ENCODE results near the gene ERC2. TPM values are rescaled to one million over a fixed set of nuclear protein-coding genes. Genes with fewer than 3 reads are reported as not detected.

The ERC2 gene
- total RNA-seq, 2 experiments from 2014 or later: not detected

DNA sequence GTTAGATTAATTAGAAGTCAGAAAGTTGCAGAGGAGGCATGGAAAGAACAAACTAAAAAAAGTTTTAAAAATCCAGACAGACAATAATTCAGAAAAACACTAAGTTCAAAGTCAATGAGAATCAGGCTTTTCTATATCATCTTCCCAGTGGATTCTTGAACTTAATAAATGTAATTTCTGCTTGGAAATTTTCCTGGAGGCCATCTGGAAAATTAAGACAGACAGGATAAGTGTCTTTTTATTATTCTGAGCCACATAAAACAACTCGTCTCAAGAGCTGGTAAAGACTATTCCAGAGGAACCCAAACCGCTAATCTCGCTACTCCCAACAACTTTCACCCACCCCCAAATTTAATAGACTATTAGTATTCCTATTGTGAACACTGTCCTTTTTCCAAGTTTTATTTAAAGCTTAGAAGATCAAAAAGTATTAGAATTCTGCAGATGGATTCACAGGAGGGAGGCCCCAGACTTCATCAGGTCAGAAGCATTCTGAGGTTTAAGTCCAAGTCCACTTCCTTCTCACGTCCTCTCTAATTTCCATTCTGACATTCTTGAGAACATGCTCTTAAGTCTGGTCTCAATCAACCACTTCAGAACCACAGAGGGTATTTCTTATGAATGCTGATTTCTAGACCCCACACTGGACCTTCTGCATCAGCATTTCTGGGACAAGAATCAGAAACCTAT is 61.3 kb downstream of the ERC2 start:
- no peak overlapping the region for H3K27ac ChIP-seq (ENCODE audit: low read depth, low read length, poor library complexity, severe bottlenecking)
- no peak for DNase-seq (ENCODE audit: low spot score)
- H3K9me2 ChIP-seq (ENCODE audit: insufficient read depth, low read length): no peaks in the 10 kb centered on the region
- intact Hi-C loops (cut with micrococcal nuclease; ENCODE audit: unreplicated experiment): no loop called here
- CTCF ChIA-PET (ENCODE audit: unreplicated experiment): no interaction called here
- H3K9me3 ChIP-seq (ENCODE audit: low read length): no peaks in the 10 kb centered on the region
- no peaks in the 10 kb centered on the region for H4K20me1 ChIP-seq (ENCODE audit: insufficient read depth, low read length)
- POLR2A ChIA-PET: interaction anchor here (0.5 kb wide), 1 partner anchor 13 kb away, joined by 3 read pairs; no protein-coding TSS in a partner anchor
- H3K4me3 ChIP-seq (ENCODE audit: low read depth, low read length, poor library complexity, severe bottlenecking): no peak overlapping the region
- BruUV-seq (replicated peaks): no TSS peak
- H2AFZ ChIP-seq (ENCODE audit: low read length): no peak overlapping the region
- TF ChIP-seq EZH2phosphoT487 (IDR thresholded peaks at IDR 0.05; ENCODE audit: borderline replicate concordance, low read depth, low read length): no peak
- TF ChIP-seq, protein P1, sequence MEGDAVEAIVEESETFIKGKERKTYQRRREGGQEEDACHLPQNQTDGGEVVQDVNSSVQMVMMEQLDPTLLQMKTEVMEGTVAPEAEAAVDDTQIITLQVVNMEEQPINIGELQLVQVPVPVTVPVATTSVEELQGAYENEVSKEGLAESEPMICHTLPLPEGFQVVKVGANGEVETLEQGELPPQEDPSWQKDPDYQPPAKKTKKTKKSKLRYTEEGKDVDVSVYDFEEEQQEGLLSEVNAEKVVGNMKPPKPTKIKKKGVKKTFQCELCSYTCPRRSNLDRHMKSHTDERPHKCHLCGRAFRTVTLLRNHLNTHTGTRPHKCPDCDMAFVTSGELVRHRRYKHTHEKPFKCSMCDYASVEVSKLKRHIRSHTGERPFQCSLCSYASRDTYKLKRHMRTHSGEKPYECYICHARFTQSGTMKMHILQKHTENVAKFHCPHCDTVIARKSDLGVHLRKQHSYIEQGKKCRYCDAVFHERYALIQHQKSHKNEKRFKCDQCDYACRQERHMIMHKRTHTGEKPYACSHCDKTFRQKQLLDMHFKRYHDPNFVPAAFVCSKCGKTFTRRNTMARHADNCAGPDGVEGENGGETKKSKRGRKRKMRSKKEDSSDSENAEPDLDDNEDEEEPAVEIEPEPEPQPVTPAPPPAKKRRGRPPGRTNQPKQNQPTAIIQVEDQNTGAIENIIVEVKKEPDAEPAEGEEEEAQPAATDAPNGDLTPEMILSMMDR (conservative IDR thresholded peaks at IDR 0.05; ENCODE audit: low read length): no peak
- no peaks in the 10 kb centered on the region for H3K4me1 ChIP-seq (ENCODE audit: insufficient read depth, low read length, poor library complexity, severe bottlenecking)
- no peaks in the 10 kb centered on the region for H3K36me3 ChIP-seq (ENCODE audit: insufficient read depth, low read length)
- no peak overlapping the region for H3K4me2 ChIP-seq (ENCODE audit: low read length)
- no peaks in the 10 kb centered on the region for H3K79me2 ChIP-seq (ENCODE audit: insufficient read depth, low read depth, low read length)

DNA sequence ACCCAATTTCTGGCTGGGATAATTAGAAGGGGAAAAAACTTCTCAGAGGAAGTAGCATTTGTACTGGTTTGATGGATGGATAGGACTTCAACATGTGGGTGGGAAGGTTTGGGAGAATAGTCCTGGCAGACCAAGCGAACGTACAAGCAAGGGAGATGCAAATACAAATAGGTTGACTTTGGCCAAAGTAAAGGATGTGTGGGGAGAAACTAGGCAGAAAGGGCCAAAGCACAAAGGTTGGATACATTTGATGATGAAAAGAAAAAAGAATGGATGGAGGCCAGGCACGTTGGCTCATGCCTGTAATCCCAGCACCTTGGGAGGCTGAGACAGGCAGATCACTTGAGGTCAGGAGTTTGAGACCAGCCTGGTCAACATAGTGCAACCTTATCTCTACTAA is 63.4 kb downstream of the ERC2 start:
- no peaks in the 10 kb centered on the region for H3K36me3 ChIP-seq (ENCODE audit: insufficient read depth, low read length)
- H3K4me1 ChIP-seq (ENCODE audit: insufficient read depth, low read length, poor library complexity, severe bottlenecking): no peaks in the 10 kb centered on the region
- intact Hi-C loops (cut with micrococcal nuclease; ENCODE audit: unreplicated experiment): no loop called here
- no TSS peak for BruUV-seq (replicated peaks)
- DNase-seq (ENCODE audit: low spot score): no peak
- no peaks in the 10 kb centered on the region for H3K79me2 ChIP-seq (ENCODE audit: insufficient read depth, low read depth, low read length)
- no peak overlapping the region for H3K4me2 ChIP-seq (ENCODE audit: low read length)
- CTCF ChIA-PET (ENCODE audit: unreplicated experiment): no interaction called here
- no peaks in the 10 kb centered on the region for H4K20me1 ChIP-seq (ENCODE audit: insufficient read depth, low read length)
- no peak overlapping the region for H3K27ac ChIP-seq (ENCODE audit: low read depth, low read length, poor library complexity, severe bottlenecking)
- POLR2A ChIA-PET: no interaction called here
- no peaks in the 10 kb centered on the region for H3K9me2 ChIP-seq (ENCODE audit: insufficient read depth, low read length)
- no peaks in the 10 kb centered on the region for H3K9me3 ChIP-seq (ENCODE audit: low read length)
- no peak overlapping the region for H3K4me3 ChIP-seq (ENCODE audit: low read depth, low read length, poor library complexity, severe bottlenecking)
- no peak overlapping the region for H2AFZ ChIP-seq (ENCODE audit: low read length)
- TF ChIP-seq, protein P1 (conservative IDR thresholded peaks at IDR 0.05; ENCODE audit: low read length): no peak
- TF ChIP-seq EZH2phosphoT487 (IDR thresholded peaks at IDR 0.05; ENCODE audit: borderline replicate concordance, low read depth, low read length): no peak

DNA sequence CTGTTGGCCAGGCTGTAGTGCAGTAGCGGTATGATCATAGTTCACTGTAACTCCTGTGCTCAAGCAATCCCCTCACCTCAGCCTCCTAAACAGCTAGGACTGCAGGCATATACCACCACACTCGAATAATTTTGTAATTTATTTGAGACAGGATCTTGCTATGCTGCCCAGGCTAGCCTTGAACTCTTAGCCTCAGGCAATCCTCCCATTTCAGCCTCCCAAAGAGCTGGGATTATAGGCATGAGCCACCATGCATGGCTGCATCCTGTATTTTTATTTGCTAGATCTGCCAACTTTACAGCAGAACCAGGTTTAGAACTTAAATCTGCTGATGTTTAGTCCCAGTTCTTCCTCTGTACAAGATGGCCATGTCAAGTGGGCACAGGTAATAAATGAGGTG is 69.6 kb downstream of the ERC2 start:
- no peaks in the 10 kb centered on the region for H4K20me1 ChIP-seq (ENCODE audit: insufficient read depth, low read length)
- no peaks in the 10 kb centered on the region for H3K9me2 ChIP-seq (ENCODE audit: insufficient read depth, low read length)
- no TSS peak for BruUV-seq (replicated peaks)
- intact Hi-C loops (cut with micrococcal nuclease; ENCODE audit: unreplicated experiment): no loop called here
- H3K4me3 ChIP-seq (ENCODE audit: low read depth, low read length, poor library complexity, severe bottlenecking): no peak overlapping the region
- H3K27ac ChIP-seq (ENCODE audit: low read depth, low read length, poor library complexity, severe bottlenecking): no peak overlapping the region
- no peaks in the 10 kb centered on the region for H3K4me1 ChIP-seq (ENCODE audit: insufficient read depth, low read length, poor library complexity, severe bottlenecking)
- no peak for DNase-seq (ENCODE audit: low spot score)
- no peak overlapping the region for H3K4me2 ChIP-seq (ENCODE audit: low read length)
- H3K79me2 ChIP-seq (ENCODE audit: insufficient read depth, low read depth, low read length): no peaks in the 10 kb centered on the region
- CTCF ChIA-PET (ENCODE audit: unreplicated experiment): no interaction called here
- H3K9me3 ChIP-seq (ENCODE audit: low read length): no peaks in the 10 kb centered on the region
- TF ChIP-seq, protein P1 (conservative IDR thresholded peaks at IDR 0.05; ENCODE audit: low read length): no peak
- no peak for TF ChIP-seq EZH2phosphoT487 (IDR thresholded peaks at IDR 0.05; ENCODE audit: borderline replicate concordance, low read depth, low read length)
- POLR2A ChIA-PET: interaction anchor here (0.6 kb wide), 1 partner anchor 256 kb away, joined by 3 read pairs; no protein-coding TSS in a partner anchor
- H3K36me3 ChIP-seq (ENCODE audit: insufficient read depth, low read length): no peaks in the 10 kb centered on the region
- no peak overlapping the region for H2AFZ ChIP-seq (ENCODE audit: low read length)

Measured in OCI-LY7 (cell line).